GM10248 (cell line): ENCODE data around the gene GRIK2.

ENCODE experiments used
- CTCF ChIA-PET: fragments of 300-600 bp; sonication (Branson Sonifier 250); formaldehyde crosslinking; extraction: SDS; loops from one replicate; lab custom pipeline; 2021; ENCODE audit warnings: antibody characterized with exemption; lab: Yijun Ruan, JAX
- POLR2A ChIA-PET: fragments of 350-650 bp; sonication (Branson Sonifier 250); formaldehyde crosslinking; extraction: SDS; loops from one replicate; lab custom pipeline; 2020; ENCODE audit warnings: antibody characterized with exemption; lab: Yijun Ruan, JAX
- DNase-seq: peaks from one replicate; pipeline ENCODE4 v3.0.0; 2012; ENCODE audit errors: extremely low spot score
- CTCF ChIP-seq: IDR thresholded peaks from 2 replicates; pipeline ENCODE4 v1.5.1; 2012; ENCODE audit warnings: mild to moderate bottlenecking, low read depth; ENCODE audit errors: extremely low read depth, missing control alignments, control extremely low read depth

Gene GRIK2

DNA sequence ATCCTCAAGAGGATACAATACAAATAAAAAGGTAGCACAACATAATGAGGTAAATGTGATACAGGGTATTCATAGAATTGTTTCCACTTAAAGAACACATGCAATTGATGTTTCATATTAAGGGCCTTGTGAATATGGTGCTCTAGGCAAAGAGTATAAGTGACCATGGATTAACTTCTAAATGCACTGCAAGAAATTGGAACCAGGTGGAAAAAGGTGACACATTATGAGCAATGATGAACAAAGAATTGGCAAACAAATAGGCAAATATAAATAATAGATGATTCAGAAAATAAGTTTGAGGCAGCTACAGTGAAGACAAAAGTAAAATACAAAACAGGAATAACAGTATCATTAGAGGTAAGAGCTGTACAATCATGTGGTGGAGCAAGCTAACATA, 192.0 kb downstream of the GRIK2 start:
- POLR2A ChIA-PET = no interaction called here
- no peak for TF ChIP-seq CTCF
- no peak for DNase-seq
- CTCF ChIA-PET = no interaction called here

DNA sequence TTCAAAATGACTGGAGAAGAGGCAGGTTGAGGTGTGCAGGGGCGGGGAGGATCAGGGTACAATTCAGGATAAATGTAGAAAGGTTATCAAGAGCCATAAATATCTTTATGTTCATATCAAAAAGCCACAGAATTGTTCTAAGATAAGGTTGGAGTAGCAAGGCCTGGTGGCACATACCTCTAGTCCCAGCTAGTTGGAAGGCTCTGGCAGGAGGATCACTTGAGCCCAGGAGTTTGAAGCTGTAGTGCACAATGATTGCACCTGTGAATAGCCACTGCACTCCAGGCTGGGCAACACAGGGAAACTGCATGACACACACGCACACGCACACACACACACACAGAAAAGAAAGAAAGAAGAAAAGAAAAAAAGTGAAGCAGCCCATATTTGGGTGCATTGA, 194.8 kb downstream of the GRIK2 start:
- CTCF ChIA-PET = no interaction called here
- no peak for TF ChIP-seq CTCF
- no peak for DNase-seq
- POLR2A ChIA-PET = no interaction called here

- POLR2A ChIA-PET = no interaction called here
- DNase-seq = no peak
- TF ChIP-seq CTCF = no peak
- CTCF ChIA-PET = no interaction called here
Observed at GRCh38 chr6:101595276-101595675, 201.8 kb downstream of the GRIK2 start.

DNA sequence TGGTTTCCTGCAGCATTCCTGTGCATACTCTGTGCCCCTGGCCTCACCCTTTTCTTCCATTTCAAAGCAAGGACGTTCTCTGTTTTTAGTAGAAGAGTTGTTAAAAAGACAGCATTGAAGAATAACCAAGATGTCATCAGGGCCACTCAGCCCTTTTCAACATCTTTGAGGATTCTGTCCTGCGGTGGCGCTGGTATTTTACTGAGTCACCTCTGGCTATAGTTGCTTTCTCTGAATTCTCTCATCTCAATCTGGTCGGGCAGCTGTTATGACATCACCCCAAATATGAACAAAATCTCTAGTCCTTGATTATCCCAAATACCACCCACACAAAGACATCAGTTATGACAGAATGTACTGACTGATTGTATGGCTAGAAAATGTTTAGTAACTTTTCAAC, 204.2 kb downstream of the GRIK2 start:
- no peak for DNase-seq
- ChIA-PET CTCF (no interaction called here), POLR2A (no interaction called here)
- no peak for TF ChIP-seq CTCF

DNA sequence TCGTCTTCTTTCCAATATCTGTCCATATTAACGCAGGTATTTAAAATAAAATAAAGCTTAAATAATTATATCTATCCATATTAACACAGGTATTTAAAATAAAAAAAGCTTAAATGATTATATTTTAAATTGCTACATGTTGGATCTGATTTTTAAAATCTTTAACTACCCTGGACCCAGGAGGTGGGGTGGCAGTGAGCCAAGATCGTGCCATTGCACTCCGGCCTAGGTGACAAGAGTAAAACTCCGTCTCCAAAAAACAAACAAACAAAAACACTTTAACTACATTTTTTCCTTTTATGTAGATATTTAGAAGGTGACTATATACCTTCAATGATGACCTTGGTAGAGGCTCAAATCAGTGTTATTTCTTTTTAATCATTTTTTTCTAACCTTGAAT, 211.9 kb downstream of the GRIK2 start:
- POLR2A ChIA-PET = no interaction called here
- CTCF ChIA-PET = interaction anchor here (0.8 kb wide), 1 partner anchor 16 kb away, joined by 3 read pairs; no protein-coding TSS in a partner anchor
- no peak for DNase-seq
- TF ChIP-seq CTCF = no peak

DNA sequence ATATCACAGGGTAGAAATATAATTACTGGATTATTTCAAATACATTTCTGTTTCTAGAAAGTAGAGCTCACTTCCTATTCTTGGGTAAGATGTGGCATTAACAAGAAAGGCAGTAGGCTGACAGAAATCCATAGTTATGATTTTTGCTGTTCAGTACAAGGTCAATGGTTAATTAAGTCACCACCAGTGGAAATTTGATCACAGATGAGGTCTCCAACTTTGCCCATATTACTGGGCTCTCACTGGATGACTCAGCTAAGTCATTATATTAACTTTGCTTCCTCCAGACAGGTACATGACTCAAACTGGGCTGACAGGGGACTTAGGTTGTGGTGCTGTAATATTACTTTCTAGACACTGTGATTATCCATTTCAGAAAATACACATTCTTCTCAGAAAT, 212.4 kb downstream of the GRIK2 start:
- POLR2A ChIA-PET = no interaction called here
- no peak for TF ChIP-seq CTCF
- CTCF ChIA-PET = interaction anchor here (0.8 kb wide), 1 partner anchor 16 kb away, joined by 3 read pairs; no protein-coding TSS in a partner anchor
- no peak for DNase-seq
